Bronchial epithelial cell (primary cell): ENCODE measurements around the gene CNPY1. TPM values are rescaled to one million over a fixed set of nuclear protein-coding genes. Genes with fewer than 3 reads are reported as not detected.
"Not testable (repeated sequence)": the region's sequence is repeated elsewhere in the genome, so short reads cannot be mapped to it uniquely, and the experiment has no call there.

ENCODE experiments used
- DNase-seq: peaks from one replicate; pipeline ENCODE4 v3.0.0-alpha.2; 2010; ENCODE audit warnings: low read depth
- FAIRE-seq: peaks from 2 replicates; lab custom pipeline; 2011; peaks lifted over from hg19 to GRCh38; lab: Jason Lieb, UNC
- H3K27me3 ChIP-seq: 2 replicates; pipeline ENCODE4 v1.5.1; 2011; ENCODE audit warnings: low read length; ENCODE audit not compliant: control insufficient read depth, insufficient read depth
- H3K36me3 ChIP-seq: 2 replicates; pipeline ENCODE4 v1.5.1; 2011; ENCODE audit warnings: low read length; ENCODE audit not compliant: control insufficient read depth, insufficient read depth
- H3K4me3 ChIP-seq: 2 replicates; pipeline ENCODE4 v1.5.1; 2011; ENCODE audit warnings: mild to moderate bottlenecking, low read depth, low read length, control low read depth
- CTCF ChIP-seq: IDR thresholded peaks from 2 replicates; pipeline ENCODE4 v1.5.1; 2011; ENCODE audit warnings: mild to moderate bottlenecking, moderate library complexity, low read length, control low read depth, inconsistent platforms; ENCODE audit not compliant: insufficient read depth, severe bottlenecking
- total RNA-seq: library from RNA; depleted of rRNA; stranded (reverse); fragments of >200 nt; gene quantifications from 2 replicates; pipeline ENCODE4 v1.2.1, GENCODE V29; 2014

CNPY1 gene
- total RNA-seq, 1 donor from 2014 or later = not detected

- FAIRE-seq (no peak), DNase-seq (no peak)
- no peak for TF ChIP-seq CTCF
- Histone ChIP-seq H3K4me3 (no peak overlapping the region), H3K27me3 (peaks cover 2% of the 10 kb centered on the region), H3K36me3 (no peaks in the 10 kb centered on the region)
These were observed 25.2 kb downstream of the CNPY1 start for GRCh38 chr7:155521007-155521742.

- Histone ChIP-seq H3K36me3 (no peaks in the 10 kb centered on the region), H3K4me3 (no peak overlapping the region), H3K27me3 (peaks cover 2% of the 10 kb centered on the region)
- DNase-seq = no peak
- TF ChIP-seq CTCF = no peak
- no peak for FAIRE-seq
These were observed 26.2 kb downstream of the CNPY1 start for GRCh38 chr7:155520114-155520513.

GRCh38 chr7:155519358-155519757, 27.0 kb downstream of the CNPY1 start:
- not testable (repeated sequence) for H3K36me3 ChIP-seq, FAIRE-seq, DNase-seq, H3K4me3 ChIP-seq, H3K27me3 ChIP-seq

- Histone ChIP-seq H3K4me3 (no peak overlapping the region), H3K36me3 (no peaks in the 10 kb centered on the region), H3K27me3 (peaks cover 2% of the 10 kb centered on the region)
- no peak for TF ChIP-seq CTCF
- FAIRE-seq (no peak), DNase-seq (no peak)
These were observed 27.7 kb downstream of the CNPY1 start for GRCh38 chr7:155518633-155519032.

GRCh38 chr7:155517969-155518368, 28.4 kb downstream of the CNPY1 start:
- Histone ChIP-seq H3K27me3 (peaks cover 2% of the 10 kb centered on the region), H3K4me3 (no peak overlapping the region), H3K36me3 (no peaks in the 10 kb centered on the region)
- no peak for DNase-seq
- FAIRE-seq = no peak
- no peak for TF ChIP-seq CTCF

- DNase-seq (no peak), FAIRE-seq (no peak)
- no peak for TF ChIP-seq CTCF
- no peak overlapping the region for H3K4me3 ChIP-seq
- H3K27me3 ChIP-seq = peaks cover 2% of the 10 kb centered on the region
- H3K36me3 ChIP-seq = no peaks in the 10 kb centered on the region
These were observed 28.9 kb downstream of the CNPY1 start for GRCh38 chr7:155517452-155517851.
